Measurements from ENCODE around the gene KDM5B.
"Not testable (repeated sequence)": the region's sequence is repeated elsewhere in the genome, so short reads cannot be mapped to it uniquely, and the experiment has no call there.

KDM5B gene

DNA sequence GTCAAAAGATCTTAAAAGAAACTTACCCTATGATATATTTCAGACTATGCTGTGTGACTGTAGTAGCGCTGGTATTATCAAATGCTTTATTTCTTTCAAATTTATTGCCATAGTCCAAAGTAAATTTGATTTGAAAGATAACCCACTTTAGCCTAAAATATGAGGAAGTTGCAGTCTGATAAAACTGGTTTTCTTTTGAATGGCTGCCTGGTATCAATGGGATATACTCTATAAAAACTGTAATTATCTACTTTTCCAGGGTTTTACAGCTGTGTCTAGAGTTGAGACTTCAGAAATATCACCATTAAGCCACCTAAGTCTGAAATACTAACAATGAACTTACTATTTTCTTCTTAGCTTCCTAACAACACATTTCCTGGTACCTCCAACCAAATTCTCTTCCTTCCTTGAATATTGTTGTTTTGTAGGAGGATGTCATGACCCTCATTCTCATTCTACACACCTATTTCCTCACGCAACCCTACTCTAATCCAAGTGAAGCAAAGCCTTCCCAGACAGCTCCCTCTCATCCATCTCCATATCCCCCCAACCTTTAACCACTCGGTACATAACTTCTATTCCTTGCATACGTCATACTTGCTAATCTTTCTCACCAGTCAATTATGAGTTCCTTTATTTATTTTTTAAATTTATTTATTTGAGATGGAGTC is 17.0 kb downstream of the KDM5B start:
- TF ChIP-seq POLR2A (IDR thresholded peaks at IDR 0.05; ENCODE audit: low read length) (no peak), GATA1 (IDR thresholded peaks at IDR 0.05; ENCODE audit: low read depth, low read length) (no peak)

DNA sequence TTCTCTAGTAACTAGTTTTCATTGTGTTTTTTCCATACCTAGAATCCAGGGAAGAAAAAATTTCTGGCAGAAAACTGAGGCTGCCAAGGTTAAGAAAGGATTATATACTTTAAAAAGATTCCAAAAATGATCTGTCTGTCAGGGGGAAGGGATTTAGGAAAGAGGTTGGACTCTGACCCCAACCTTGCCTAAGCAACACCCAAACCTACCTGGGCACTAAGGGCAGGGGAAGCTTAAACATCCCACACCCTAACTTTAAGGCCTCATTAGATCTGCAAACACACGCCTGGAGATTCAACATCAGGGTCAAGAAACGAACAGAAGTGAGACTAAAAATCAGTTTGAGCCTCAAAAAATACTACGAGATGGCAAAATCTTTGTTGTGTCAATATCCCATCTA is 19.4 kb downstream of the KDM5B start:
- DNase-seq: no peak
- no peak for TF ChIP-seq GATA1 (IDR thresholded peaks at IDR 0.05; ENCODE audit: low read depth, low read length)
- TF ChIP-seq POLR2A (IDR thresholded peaks at IDR 0.05; ENCODE audit: low read length): no peak

More for the DNA sequence above, 17.0 kb downstream of the KDM5B start:
- no peak for DNase-seq

DNA sequence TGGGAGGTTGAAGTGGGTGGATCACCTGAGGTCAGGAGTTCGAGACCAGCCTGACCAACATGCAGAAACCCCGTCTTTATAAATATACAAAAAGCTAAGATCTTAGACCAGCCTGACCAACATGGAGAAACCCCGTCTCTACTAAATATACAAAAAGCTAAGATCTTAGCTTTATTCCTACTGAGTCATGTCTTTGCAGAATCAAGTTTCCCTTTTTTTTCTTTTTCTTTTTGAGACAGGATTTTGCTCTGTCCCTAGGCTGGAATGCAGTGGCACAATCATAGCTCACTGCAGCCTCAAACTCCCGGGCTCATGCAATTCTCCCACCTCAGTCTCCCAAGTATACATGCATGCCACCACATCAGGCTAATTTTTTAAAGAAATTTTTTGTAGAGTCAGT is 21.4 kb downstream of the KDM5B start:
- no peak for DNase-seq
- TF ChIP-seq GATA1 (IDR thresholded peaks at IDR 0.05; ENCODE audit: low read depth, low read length): no peak
- no peak for TF ChIP-seq POLR2A (IDR thresholded peaks at IDR 0.05; ENCODE audit: low read length)

DNA sequence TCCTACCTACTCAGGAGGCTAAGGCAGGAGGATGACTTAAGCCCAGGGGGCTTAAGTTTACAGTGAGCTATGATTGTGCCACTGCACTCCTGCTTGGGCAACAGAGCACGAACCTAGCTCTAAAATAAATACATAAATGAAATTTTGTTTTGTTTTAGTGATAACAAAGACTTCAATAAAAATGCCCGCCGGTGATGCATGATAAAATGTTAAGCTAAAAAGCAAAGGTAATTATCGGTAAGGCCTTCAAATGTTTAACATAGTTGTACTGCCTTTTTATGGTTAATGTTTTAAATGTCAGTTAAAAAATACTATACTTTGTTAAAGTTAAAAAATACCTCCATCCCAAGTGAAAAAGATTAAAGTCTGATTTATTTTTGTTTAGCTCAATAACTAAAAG is 27.0 kb downstream of the KDM5B start:
- DNase-seq: no peak

DNA sequence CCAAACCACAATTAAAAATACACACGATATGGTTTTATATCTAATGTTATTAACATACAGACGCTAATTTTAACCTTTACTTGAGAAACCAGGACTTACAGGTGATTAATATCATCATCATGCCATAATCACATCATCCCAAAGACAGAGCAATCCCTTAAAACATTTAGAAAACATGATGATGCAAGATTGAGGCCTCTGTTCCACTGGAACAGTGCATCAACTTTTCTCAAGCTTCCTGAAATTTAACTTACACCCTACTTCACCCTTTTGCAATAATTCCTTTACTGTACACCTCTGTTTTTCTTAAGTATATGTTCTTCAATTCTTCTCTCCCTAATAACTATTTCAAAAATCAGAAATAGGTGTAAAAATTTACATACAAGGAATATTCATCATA is 38.1 kb downstream of the KDM5B start:
- no peak for DNase-seq
- TF ChIP-seq POLR2A (IDR thresholded peaks at IDR 0.05; ENCODE audit: low read length): no peak
- TF ChIP-seq GATA1 (IDR thresholded peaks at IDR 0.05; ENCODE audit: low read depth, low read length): no peak

More for the DNA sequence above, 27.0 kb downstream of the KDM5B start:
- TF ChIP-seq POLR2A (IDR thresholded peaks at IDR 0.05; ENCODE audit: low read length) (no peak), GATA1 (IDR thresholded peaks at IDR 0.05; ENCODE audit: low read depth, low read length) (no peak)

DNA sequence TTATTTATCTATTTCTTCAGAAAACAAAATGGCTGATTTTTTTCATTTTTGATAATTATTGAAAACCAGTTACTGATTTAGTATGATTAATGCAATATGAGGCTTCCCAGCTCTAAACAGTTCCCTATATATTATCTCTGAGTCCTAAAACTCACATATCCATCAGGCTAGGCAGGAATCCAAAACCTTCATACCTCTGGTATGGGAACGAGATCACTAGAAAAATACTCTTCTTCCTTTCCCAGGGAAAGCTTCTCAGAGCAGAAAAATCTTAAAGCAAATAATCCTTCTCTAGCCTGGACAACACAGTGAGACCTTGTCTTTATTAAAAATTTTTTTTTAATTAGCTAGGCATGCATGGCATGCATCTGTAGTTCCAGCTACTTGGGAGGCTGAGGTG is 42.5 kb downstream of the KDM5B start:
- no peak for DNase-seq
- TF ChIP-seq GATA1 (IDR thresholded peaks at IDR 0.05; ENCODE audit: low read depth, low read length) (no peak), POLR2A (IDR thresholded peaks at IDR 0.05; ENCODE audit: low read length) (no peak)

DNA sequence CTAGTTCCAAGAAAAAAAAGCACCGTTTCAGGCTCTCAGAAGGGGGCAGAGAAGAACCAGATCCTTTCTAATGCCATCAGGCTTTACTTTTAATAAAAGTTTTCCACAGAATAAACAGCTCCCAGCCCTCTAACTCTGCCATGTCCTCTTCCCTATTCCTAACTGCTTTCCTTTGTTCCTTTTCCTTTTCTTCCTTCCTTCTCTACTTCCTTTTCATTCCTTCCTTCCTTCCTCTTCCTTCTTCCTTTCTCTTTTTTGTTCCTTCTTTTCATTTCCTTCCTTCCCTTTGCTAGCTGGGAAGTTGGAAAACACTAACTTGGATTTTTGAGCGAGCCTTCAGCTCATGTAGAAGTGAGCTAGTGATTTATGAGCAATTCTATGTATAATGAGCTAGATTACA is 46.2 kb downstream of the KDM5B start:
- TF ChIP-seq GATA1 (IDR thresholded peaks at IDR 0.05; ENCODE audit: low read depth, low read length): no peak
- no peak for TF ChIP-seq POLR2A (IDR thresholded peaks at IDR 0.05; ENCODE audit: low read length)
- no peak for DNase-seq

DNA sequence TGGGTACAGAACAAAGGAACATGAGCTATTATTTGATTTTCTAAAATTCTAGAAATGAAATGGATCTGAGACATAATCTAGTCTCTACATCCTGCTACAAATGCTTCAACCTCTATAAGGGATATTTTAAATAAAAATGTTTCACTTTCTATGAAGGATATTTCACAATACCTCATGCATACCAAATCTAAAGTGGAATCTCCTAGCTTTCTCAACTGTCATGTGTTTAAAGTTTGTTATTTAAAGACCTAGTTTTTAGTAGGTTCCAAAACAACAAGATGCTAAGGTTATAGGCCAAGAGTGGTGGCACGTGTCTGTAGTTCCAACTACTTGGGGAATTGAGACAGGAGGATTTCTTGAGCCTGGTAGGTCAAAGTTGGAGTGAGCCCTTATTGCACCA is 47.6 kb downstream of the KDM5B start:
- no peak for DNase-seq
- TF ChIP-seq POLR2A (IDR thresholded peaks at IDR 0.05; ENCODE audit: low read length): no peak

DNA sequence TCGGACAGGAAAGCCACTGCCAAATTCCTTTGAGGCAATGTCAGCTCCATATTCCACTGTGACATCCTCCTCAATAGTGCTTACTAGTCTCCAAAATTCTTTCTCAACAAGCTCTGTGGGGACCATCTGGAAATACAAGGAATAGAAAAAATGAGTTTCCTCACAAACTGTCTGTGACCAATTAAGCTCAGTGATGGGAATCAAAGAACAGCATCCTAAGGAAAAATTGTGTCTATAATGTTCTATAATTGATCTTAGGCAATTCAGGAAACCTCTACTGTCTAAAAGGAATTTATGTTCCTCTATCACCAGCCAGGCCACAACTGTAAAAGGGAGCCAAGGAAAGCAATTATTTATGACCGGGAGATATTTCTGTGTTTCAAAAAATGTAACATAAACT is 51.8 kb downstream of the KDM5B start:
- DNase-seq: no peak
- no peak for TF ChIP-seq POLR2A (IDR thresholded peaks at IDR 0.05; ENCODE audit: low read length)
- TF ChIP-seq GATA1 (IDR thresholded peaks at IDR 0.05; ENCODE audit: low read depth, low read length): no peak

DNA sequence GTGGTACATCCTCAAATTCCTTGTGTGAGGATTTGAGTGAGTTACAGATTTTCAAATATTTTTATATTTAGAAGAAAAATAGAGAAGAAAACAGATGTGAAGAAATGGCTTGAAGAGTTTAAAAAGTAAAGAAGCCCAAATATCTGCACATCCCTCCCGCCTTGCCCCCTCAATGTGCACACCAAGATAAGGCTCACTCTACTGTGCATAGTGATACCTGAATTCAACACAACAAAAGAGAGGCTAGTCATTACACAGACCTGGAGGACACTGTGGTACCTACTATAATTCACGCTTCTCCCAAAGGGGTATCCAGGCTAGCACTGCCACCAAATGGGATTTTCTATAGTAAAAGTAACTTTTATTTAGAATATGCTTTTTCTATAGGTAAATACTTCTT is 53.9 kb downstream of the KDM5B start:
- TF ChIP-seq GATA1 (IDR thresholded peaks at IDR 0.05; ENCODE audit: low read depth, low read length) (no peak), POLR2A (IDR thresholded peaks at IDR 0.05; ENCODE audit: low read length) (no peak)
- peak; percentile 53 to 80 for DNase-seq

DNA sequence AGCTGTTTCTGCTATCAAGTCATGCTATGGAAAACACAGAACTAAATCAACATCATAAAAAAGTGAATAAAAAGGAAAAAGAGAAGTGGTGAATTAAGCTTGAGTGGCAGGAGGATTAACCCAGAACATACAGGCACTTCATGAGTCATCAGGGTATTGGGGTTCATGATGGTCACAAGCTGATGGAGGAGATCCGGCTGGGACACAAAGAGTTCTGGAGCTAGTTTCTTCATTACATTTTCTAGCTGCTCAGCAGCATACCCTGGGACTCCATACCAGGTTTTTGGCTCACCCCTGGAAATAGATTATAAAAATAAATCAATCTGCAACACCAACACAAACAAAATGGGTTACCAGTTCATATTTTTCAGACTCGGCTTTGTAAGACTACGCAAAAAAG is 55.4 kb downstream of the KDM5B start:
- TF ChIP-seq POLR2A (IDR thresholded peaks at IDR 0.05; ENCODE audit: low read length) (no peak), GATA1 (IDR thresholded peaks at IDR 0.05; ENCODE audit: low read depth, low read length) (no peak)
- DNase-seq: no peak

DNA sequence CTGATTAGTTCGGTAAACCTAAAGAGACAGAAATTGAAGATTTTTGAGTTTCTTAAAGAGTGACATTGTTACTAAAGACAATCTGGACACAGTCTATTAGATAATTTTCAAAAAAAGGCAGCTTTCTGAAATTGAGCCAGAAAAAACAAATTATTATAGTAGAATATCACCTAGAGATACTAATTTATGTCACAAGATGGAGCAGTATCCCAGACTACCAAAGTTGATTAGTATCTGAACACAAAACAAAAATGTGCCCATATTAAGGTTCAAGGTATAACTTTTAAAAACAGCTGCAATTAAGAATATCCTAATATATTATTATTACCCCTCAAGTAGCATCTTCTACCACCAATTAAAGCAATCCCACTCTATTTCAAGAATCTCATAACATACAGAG is 57.5 kb downstream of the KDM5B start:
- DNase-seq: peak; percentile 2 to 7

DNA sequence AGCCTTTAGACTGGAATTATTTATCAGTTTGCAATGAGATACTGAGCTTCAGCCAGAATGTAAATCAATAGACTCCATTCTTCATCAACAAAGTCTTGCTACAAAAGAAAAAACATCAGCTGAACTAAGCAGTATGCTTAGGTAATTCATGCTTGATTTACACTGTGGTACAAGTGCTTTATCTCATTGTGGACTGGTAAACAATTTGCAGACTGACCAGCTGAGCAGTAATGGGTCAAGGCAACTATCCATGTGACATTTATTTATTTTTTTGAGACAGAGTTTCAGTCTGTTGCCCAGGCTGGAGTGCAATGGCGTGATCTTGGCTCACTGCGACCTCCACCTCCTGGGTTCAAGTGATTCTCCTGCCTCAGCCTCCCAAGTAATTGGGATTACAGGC is 58.2 kb downstream of the KDM5B start:
- TF ChIP-seq GATA1 (IDR thresholded peaks at IDR 0.05; ENCODE audit: low read depth, low read length): no peak
- TF ChIP-seq POLR2A (IDR thresholded peaks at IDR 0.05; ENCODE audit: low read length): no peak
- no peak for DNase-seq

More for the DNA sequence above, 57.5 kb downstream of the KDM5B start:
- no peak for TF ChIP-seq GATA1 (IDR thresholded peaks at IDR 0.05; ENCODE audit: low read depth, low read length)
- no peak for TF ChIP-seq POLR2A (IDR thresholded peaks at IDR 0.05; ENCODE audit: low read length)

DNA sequence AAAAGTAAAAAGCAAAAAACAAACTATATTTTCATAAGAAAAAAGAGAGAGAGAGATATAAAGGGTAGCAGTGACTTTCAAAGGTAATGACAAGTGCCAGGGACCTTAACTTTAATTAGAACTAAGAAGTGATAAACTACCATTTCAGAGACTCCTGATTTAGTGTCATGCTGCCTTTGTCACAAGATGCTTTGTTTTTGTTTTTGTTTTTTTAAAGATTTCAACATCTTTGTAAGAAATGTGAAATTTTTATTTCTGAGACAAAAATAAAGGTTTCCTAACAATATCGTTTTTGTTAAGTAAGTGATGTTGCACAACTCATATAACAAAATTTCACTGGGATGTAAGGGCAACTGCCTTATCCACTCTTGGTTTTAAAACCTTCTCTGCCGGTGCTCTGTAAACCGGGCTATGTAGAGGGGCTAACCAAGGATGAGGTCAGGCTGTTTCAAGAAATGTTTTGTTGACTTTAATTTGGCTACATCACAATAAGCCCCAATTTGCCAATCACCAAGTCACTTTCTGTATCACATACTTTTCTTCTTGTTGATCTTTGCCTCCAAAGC is 62.8 kb downstream of the KDM5B start:
- TF ChIP-seq GATA1 (IDR thresholded peaks at IDR 0.05; ENCODE audit: low read depth, low read length) (no peak), POLR2A (IDR thresholded peaks at IDR 0.05; ENCODE audit: low read length) (no peak)
- no peak for DNase-seq

DNA sequence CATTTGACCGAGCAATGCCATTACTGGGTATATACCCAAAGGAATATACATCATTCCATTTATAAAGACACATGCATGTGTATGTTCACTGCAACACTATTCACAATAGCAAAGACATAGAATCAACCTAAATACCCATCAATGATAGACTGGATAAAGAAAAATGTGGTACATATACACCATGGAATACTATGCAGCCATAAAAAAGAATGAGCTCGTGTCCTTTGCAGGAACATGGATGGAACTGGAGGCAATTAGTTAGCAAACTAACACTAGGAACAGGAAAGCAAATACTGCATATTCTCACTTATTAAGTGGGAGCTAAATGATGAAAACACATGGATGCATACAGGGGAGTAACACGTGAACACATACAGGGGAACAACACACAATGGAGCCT is 63.5 kb downstream of the KDM5B start:
- DNase-seq: not testable (repeated sequence)
